HEK293 (cell line): ENCODE measurements around the gene IL17REL.

Source experiments
- MEIS1 ChIP-seq: sonication (generic); formaldehyde crosslinking; IDR thresholded peaks from 2 replicates; pipeline ENCODE4 v1.8.1; 2022; ENCODE audit warnings: missing genetic modification reagents, mild to moderate bottlenecking, borderline replicate concordance
- SETDB1 ChIP-seq: IDR thresholded peaks from one replicate; pipeline ENCODE4 v1.6.1; 2017; ENCODE audit warnings: mild to moderate bottlenecking, low read length, moderate library complexity, mixed read lengths; ENCODE audit not compliant: insufficient read length
- TSHZ1 ChIP-seq: fragments of 450-650 bp; formaldehyde crosslinking; IDR thresholded peaks from 2 replicates; pipeline ENCODE4 v1.5.1; 2016; ENCODE audit warnings: missing biosample characterization, missing genetic modification characterization, borderline replicate concordance
- ZBTB10 ChIP-seq: fragments of 450-650 bp; formaldehyde crosslinking; IDR thresholded peaks from 2 replicates; pipeline ENCODE4 v1.5.1; 2016; ENCODE audit warnings: missing biosample characterization, missing genetic modification characterization
- ZBTB11 ChIP-seq: fragments of 450-650 bp; formaldehyde crosslinking; conservative IDR thresholded peaks from 2 replicates; pipeline ENCODE4 v1.5.1; 2016; ENCODE audit warnings: low read depth, missing biosample characterization, missing genetic modification characterization
- ZNF121 ChIP-seq: fragments of 450-650 bp; formaldehyde crosslinking; IDR thresholded peaks from 2 replicates; pipeline ENCODE4 v1.5.1; 2016; ENCODE audit warnings: missing biosample characterization, missing genetic modification characterization
- ZNF132 ChIP-seq: fragments of 450-650 bp; formaldehyde crosslinking; IDR thresholded peaks from 2 replicates; pipeline ENCODE4 v1.5.1; 2017; ENCODE audit warnings: missing biosample characterization, missing genetic modification characterization, borderline replicate concordance
- ZNF16 ChIP-seq: fragments of 450-650 bp; formaldehyde crosslinking; IDR thresholded peaks from 2 replicates; pipeline ENCODE4 v1.5.1; 2016; ENCODE audit warnings: low read depth, missing biosample characterization, missing genetic modification characterization
- ZNF280D ChIP-seq: fragments of 450-650 bp; formaldehyde crosslinking; IDR thresholded peaks from 2 replicates; pipeline ENCODE4 v1.5.1; 2016; ENCODE audit warnings: missing biosample characterization, missing genetic modification characterization
- ZNF391 ChIP-seq: fragments of 450-650 bp; formaldehyde crosslinking; IDR thresholded peaks from 2 replicates; pipeline ENCODE4 v1.5.1; 2016; ENCODE audit warnings: low read depth, missing biosample characterization, missing genetic modification characterization, borderline replicate concordance
- ZNF404 ChIP-seq: fragments of 450-650 bp; formaldehyde crosslinking; IDR thresholded peaks from 2 replicates; pipeline ENCODE4 v1.5.1; 2017; ENCODE audit warnings: missing biosample characterization, missing genetic modification characterization
- ZNF558 ChIP-seq: fragments of 450-650 bp; formaldehyde crosslinking; IDR thresholded peaks from 2 replicates; pipeline ENCODE4 v1.5.1; 2016; ENCODE audit warnings: missing biosample characterization, missing genetic modification characterization
- ZNF610 ChIP-seq: fragments of 450-650 bp; formaldehyde crosslinking; IDR thresholded peaks from 2 replicates; pipeline ENCODE4 v1.5.1; 2016; ENCODE audit warnings: missing biosample characterization, missing genetic modification characterization, borderline replicate concordance
- ZNF639 ChIP-seq: fragments of 450-650 bp; formaldehyde crosslinking; IDR thresholded peaks from 2 replicates; pipeline ENCODE4 v1.5.1; 2016; ENCODE audit warnings: missing biosample characterization, missing genetic modification characterization
- ZNF707 ChIP-seq: fragments of 450-650 bp; formaldehyde crosslinking; IDR thresholded peaks from 2 replicates; pipeline ENCODE4 v1.5.1; 2016; ENCODE audit warnings: missing biosample characterization, missing genetic modification characterization

Gene IL17REL

GRCh38 chr22:49979587-49980264, 32.8 kb downstream of the IL17REL start (continued):
- TF ChIP-seq TSHZ1 (tag by site-specific recombination) (no peak), ZNF132 (tag by site-specific recombination) (no peak), SETDB1 (peak; percentile 97), ZNF404 (tag by site-specific recombination) (no peak), ZBTB10 (tag by site-specific recombination) (no peak), ZNF639 (tag by site-specific recombination) (0 out of 2 replicates have a peak, but pooled peaks have one; percentile 44), ZBTB11 (no peak), ZNF280D (tag by site-specific recombination) (peak; percentile 92), MEIS1 (CRISPR knock-in tag) (no peak), ZNF707 (tag by site-specific recombination) (no peak), ZNF610 (tag by site-specific recombination) (0 out of 2 replicates have a peak, but pooled peaks have one; percentile 36), ZNF391 (tag by site-specific recombination) (no peak), ZNF121 (tag by site-specific recombination) (no peak), ZNF16 (no peak), ZNF558 (tag by site-specific recombination) (no peak)
- TF ChIP-seq, all 188 proteins: peak for 5
